ENCODE data around the gene PAPLN. TPM values are rescaled to one million over a fixed set of nuclear protein-coding genes. Genes with fewer than 3 reads are reported as not detected.

Gene PAPLN
- total RNA-seq, 2 experiments from 2014 or later, result 0.30 to 0.46 TPM

DNA sequence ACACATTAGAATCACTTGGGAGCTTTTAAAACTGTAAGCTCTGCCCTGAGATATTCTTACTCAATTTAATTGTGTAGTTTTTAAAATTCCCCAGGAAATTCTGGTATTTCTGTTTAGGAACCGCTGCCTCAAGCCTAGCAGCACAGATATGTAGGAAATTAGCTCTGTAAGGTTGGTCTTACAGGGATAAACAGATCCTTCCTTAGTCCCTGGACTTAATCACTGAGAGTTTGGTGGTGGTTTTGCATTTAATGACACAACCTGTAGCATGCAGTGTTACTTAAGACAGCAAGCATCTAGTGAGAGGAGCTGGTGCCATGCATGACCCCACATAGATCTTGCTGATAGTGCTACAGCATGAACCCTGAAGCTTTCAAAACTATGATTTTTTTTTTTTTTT is 19.9 kb upstream of the PAPLN start:
- no peak overlapping the region for H3K27ac Mint-ChIP-seq
- no peak overlapping the region for H3K4me3 Mint-ChIP-seq
- H3K36me3 Mint-ChIP-seq (ENCODE audit: low read depth), result peaks cover 60% of the 10 kb centered on the region
- no peaks in the 10 kb centered on the region for H3K27me3 Mint-ChIP-seq
- DNase-seq, result no peak
- CTCF ChIA-PET, result interaction anchor here (0.6 to 1.2 kb wide), 2 partner anchors 9 to 235 kb away, joined by 3 read pairs; no protein-coding TSS in a partner anchor
- H3K4me1 Mint-ChIP-seq, result peaks cover 10% of the 10 kb centered on the region
- POLR2A ChIA-PET, result no interaction called here
- no peaks in the 10 kb centered on the region for H3K9me3 Mint-ChIP-seq

DNA sequence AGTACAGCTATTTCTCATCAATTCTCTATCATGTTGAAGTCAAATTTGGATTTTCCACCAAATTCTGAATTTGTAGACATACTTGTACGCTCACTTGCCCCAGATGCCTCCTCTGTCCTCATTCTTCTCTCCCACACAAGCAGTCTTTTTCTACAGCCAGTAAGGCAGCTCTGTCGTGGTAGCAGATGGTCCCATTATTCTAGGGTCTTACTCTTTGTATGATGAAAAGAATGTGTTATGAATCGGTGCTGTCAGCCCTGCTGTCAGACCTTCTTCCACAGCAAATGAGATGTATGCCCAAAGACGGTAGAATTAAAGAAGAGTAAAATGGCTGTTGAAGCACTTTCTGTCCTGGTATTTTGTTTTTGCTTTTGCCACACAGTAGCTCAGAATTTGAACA is 17.2 kb upstream of the PAPLN start:
- Mint-ChIP-seq H3K27ac (no peak overlapping the region), H3K36me3 (ENCODE audit: low read depth) (peaks cover 51% of the 10 kb centered on the region), H3K27me3 (no peaks in the 10 kb centered on the region), H3K9me3 (no peaks in the 10 kb centered on the region), H3K4me1 (peaks cover 17% of the 10 kb centered on the region), H3K4me3 (no peak overlapping the region)
- CTCF ChIA-PET, result interaction anchor here (0.8 kb wide), 1 partner anchor 44 kb away, joined by 3 read pairs; no protein-coding TSS in a partner anchor
- DNase-seq, result no peak
- POLR2A ChIA-PET, result no interaction called here

DNA sequence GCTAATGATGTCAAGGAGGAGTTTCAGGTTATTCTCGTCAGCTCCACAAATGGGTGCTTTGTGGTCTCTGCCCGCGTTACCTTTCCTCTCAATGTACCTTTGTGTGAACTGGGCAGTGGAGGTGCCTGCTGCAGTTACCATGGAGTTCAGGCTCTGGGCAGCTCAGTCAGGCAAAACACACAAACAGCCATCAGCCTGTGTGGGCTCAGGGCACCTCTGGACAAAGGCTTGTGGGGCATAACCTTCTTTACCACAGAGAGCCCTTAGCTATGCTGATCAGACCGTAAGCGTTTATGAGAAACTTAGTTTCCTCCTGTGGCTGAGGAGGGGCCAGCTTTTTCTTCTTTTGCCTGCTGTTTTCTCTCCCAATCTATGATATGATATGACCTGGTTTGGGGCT is 16.7 kb upstream of the PAPLN start:
- Mint-ChIP-seq H3K4me3 (no peak overlapping the region), H3K4me1 (peaks cover 17% of the 10 kb centered on the region), H3K27ac (no peak overlapping the region), H3K36me3 (ENCODE audit: low read depth) (peaks cover 51% of the 10 kb centered on the region), H3K9me3 (no peaks in the 10 kb centered on the region), H3K27me3 (no peaks in the 10 kb centered on the region)
- CTCF ChIA-PET, result interaction anchor here (0.6 to 1.0 kb wide), 3 partner anchors 9 to 750 kb away, joined by 3 read pairs; no protein-coding TSS in a partner anchor
- POLR2A ChIA-PET, result no interaction called here
- DNase-seq, result no peak

DNA sequence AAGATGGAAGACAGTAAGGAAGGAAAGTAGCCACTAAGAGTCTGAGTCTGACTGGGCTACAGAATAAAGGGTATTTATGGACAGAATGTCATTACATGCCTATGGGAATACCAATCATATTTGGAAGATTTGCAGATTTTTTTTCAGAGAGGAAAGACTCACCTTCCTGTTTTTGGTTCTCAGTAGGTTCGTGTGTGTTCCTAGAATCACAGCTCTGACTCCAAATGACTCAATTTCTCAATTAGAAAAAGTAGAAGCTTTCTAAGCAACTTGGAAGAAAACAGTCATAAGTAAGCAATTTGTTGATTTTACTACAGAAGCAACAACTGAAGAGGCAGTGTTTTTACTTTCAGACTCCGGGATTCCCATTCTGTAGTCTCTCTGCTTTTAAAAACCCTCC is 15.4 kb upstream of the PAPLN start:
- ChIA-PET POLR2A (no interaction called here), CTCF (no interaction called here)
- no peak for DNase-seq
- no peaks in the 10 kb centered on the region for H3K9me3 Mint-ChIP-seq
- H3K27ac Mint-ChIP-seq, result no peak overlapping the region
- no peak overlapping the region for H3K4me3 Mint-ChIP-seq
- H3K36me3 Mint-ChIP-seq (ENCODE audit: low read depth), result peaks cover 51% of the 10 kb centered on the region
- peaks cover 17% of the 10 kb centered on the region for H3K4me1 Mint-ChIP-seq
- no peaks in the 10 kb centered on the region for H3K27me3 Mint-ChIP-seq

DNA sequence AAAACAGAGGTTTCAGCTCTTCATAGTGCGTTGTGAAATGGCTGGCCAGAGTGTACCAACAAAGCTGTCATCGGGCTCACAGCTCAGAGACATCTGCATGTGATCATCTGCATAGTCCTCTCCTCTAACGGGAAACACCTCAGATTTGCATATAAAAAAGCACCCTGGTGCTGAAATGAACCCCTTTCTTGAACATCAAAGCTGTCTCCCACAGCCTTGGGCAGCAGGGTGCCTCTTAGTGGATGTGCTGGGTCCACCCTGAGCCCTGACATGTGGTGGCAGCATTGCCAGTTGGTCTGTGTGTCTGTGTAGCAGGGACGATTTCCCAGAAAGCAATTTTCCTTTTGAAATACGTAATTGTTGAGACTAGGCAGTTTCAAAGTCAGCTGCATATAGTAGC is 14.3 kb upstream of the PAPLN start:
- Mint-ChIP-seq H3K4me1 (peaks cover 17% of the 10 kb centered on the region), H3K4me3 (no peak overlapping the region), H3K27ac (peak overlapping the region; percentile 33), H3K9me3 (no peaks in the 10 kb centered on the region), H3K36me3 (ENCODE audit: low read depth) (peaks cover 44% of the 10 kb centered on the region), H3K27me3 (no peaks in the 10 kb centered on the region)
- ChIA-PET POLR2A (no interaction called here), CTCF (interaction anchor here (1.0 to 1.1 kb wide), 2 partner anchors 20 to 56 kb away, joined by 3 read pairs; no protein-coding TSS in a partner anchor)
- no peak for DNase-seq

DNA sequence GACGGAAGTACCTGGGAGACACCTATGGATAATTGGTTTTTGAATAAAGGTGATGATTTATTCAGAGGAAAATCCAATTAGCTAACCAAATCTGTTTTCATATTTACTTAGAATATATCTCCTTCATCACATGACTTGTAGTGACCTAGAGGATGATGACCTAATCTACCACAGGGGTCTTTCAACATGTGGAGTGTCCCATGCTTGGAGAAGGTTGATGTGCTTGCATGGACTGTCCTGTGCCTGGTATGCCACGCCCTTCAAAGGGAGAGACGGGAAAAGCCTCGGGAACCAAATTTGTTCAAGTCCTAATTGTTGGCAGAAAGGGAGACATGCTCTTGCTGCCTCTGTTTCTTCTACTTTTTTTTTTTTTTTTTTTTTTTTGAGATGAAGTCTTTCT is 11.8 kb upstream of the PAPLN start:
- Mint-ChIP-seq H3K4me3 (no peak overlapping the region), H3K36me3 (ENCODE audit: low read depth) (peaks cover 26% of the 10 kb centered on the region), H3K9me3 (no peaks in the 10 kb centered on the region), H3K4me1 (peaks cover 17% of the 10 kb centered on the region), H3K27ac (no peak overlapping the region), H3K27me3 (no peaks in the 10 kb centered on the region)
- ChIA-PET CTCF (interaction anchor here (0.5 to 0.6 kb wide), 3 partner anchors 19 to 1662 kb away, joined by 3 to 4 read pairs (median 3); no protein-coding TSS in a partner anchor), POLR2A (no interaction called here)
- DNase-seq, result no peak

DNA sequence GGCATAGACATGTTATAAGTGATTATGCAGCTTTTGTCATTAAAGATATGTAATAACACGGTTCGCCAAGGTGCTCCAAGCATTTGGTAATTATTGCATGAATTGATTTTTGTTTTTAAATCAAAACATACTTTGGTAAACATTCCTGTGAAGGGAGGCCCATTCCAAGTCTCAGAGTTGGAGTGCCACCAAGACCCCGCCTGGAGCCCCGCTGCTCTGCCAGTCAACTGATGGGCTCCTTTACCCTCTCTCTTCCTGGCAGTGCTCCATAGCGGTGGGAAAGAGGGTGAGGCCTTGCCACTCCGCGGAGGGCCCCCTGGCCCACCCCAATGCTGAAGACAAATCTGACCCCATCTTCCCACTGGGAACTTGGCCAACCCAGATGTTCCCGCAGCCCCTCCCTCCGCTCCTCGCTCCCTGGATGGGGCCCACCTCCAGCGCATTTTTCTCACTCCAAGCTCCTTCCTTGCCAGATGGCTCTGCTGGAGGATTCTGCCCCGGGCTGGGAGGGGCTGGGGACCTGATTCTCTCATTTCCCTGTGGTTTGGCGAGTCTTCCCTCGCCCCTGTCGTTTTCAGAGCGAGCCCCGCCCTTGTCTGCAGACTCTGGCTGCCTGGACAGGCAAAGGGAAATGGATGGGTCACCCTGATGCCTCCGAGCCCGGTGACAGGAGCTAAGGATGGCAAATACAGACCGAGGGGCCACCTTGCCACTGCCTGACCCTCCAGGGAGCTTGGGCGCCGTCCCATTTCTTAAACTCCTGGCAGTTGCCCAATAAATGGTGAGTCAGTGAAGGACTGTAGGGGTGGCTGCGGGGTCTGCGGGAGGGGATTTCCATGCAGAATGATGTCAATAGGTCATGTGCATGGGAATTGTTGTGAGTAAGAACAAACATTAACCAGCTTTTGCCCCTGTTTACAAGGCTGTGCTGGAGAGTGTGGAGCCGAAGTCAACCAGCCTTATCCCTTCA is 9.2 kb upstream of the PAPLN start:
- Mint-ChIP-seq H3K4me1 (peaks cover under 1% of the 10 kb centered on the region), H3K9me3 (no peaks in the 10 kb centered on the region), H3K27ac (no peak overlapping the region), H3K27me3 (peaks cover 7% of the 10 kb centered on the region), H3K4me3 (no peak overlapping the region), H3K36me3 (ENCODE audit: low read depth) (peaks cover 5% of the 10 kb centered on the region)
- ChIA-PET CTCF (no interaction called here), POLR2A (interaction anchor here (0.6 kb wide), 1 partner anchor 126 kb away, joined by 8 read pairs; no protein-coding TSS in a partner anchor)
- DNase-seq, result no peak

DNA sequence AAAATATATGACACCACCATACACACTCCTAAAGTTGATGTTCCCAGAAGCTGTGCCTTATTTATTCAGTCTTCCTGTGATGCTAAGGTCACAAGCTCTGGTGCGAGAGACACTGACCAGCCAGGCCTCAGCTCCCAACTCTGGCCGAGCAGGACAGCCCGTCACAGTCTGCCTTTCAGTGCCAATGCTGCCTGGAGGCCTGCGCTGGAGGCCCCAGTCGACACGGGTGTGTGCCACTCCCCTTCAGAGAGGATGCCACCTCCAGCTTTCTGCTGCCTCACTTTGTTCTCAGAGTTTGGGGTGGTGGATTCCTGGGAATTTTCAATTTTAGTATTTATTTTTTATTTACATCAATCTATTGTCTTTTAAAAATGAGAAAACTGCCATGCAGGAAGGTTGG is 7.3 kb upstream of the PAPLN start:
- no peaks in the 10 kb centered on the region for H3K4me1 Mint-ChIP-seq
- DNase-seq, result no peak
- peaks cover 27% of the 10 kb centered on the region for H3K27me3 Mint-ChIP-seq
- POLR2A ChIA-PET, result no interaction called here
- no peaks in the 10 kb centered on the region for H3K9me3 Mint-ChIP-seq
- H3K4me3 Mint-ChIP-seq, result no peak overlapping the region
- CTCF ChIA-PET, result interaction anchor here (0.6 to 0.9 kb wide), 2 partner anchors 16 to 108 kb away, joined by 3 to 4 read pairs; no protein-coding TSS in a partner anchor
- H3K27ac Mint-ChIP-seq, result no peak overlapping the region
- H3K36me3 Mint-ChIP-seq (ENCODE audit: low read depth), result peaks cover 3% of the 10 kb centered on the region

DNA sequence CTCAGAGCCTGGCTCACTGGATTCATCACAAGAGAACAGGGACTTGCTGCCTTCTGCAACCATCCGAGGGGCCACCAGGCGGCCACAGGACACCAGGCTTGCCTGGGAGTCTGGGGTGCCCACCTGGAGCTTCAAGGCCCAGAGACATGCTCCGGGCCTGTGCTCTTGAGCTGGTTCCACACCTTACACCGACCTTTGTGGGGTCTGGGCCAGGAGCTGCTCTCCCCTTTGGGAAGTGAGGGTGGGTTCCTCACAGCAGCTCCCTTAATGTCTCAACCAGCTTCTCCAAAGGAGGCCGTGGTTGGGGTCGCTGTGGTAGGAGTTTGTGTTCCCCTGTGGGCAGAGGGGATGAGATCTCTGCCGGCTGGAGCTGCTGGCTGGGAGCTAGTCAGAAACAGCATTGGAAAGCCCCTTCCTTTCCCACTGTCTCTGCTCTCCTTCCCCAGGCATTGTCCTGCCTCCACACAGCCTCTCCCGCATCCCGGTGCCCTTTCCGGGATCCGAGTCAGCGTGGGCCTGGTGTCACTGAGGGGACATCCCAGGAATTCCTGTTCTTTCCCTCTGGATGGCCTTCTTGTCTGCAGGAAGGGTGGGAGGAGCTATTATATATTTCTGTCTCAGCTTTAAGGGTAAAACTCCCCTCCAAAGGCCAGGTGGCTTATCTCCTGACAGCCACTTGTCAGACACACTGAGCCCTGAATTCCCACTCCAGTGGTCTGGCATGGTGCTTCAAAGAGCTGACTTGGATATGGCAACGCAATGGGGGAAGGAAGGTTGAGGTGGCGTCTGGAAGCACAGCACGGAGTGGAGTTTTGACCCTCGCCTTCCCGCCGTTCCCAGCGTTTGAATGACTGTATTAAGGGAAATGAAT is 5.1 kb upstream of the PAPLN start:
- POLR2A ChIA-PET, result no interaction called here
- no peak for DNase-seq

DNA sequence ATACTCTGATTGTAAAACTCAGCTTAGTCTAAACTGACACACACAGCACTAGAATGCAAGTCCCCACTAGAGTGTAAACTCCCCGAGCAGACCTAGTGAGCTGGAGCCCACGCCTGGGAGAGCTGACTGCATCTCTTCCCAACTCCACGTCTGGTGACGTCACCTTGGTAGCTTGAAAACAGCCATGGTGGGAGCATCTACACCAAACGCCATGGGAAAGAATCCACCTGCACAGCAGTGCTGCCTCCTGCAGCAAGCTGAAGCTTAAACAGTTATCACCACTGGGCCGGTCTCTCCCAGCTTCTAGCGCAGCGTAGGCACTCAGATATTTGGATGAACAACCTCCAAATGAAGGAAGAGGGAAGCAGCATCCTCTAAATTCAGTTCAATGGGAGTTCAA is 4.3 kb upstream of the PAPLN start:
- DNase-seq, result no peak

More for the DNA sequence above, 5.1 kb upstream of the PAPLN start:
- Mint-ChIP-seq H3K27me3 (peaks cover 48% of the 10 kb centered on the region), H3K27ac (no peak overlapping the region), H3K9me3 (no peaks in the 10 kb centered on the region), H3K4me3 (no peak overlapping the region), H3K36me3 (ENCODE audit: low read depth) (peaks cover 2% of the 10 kb centered on the region), H3K4me1 (peaks cover 7% of the 10 kb centered on the region)
- CTCF ChIA-PET, result interaction anchor here (0.7 to 2.0 kb wide), 4 partner anchors 9 to 237 kb away, joined by 3 to 8 read pairs (median 4); no protein-coding TSS in a partner anchor

DNA sequence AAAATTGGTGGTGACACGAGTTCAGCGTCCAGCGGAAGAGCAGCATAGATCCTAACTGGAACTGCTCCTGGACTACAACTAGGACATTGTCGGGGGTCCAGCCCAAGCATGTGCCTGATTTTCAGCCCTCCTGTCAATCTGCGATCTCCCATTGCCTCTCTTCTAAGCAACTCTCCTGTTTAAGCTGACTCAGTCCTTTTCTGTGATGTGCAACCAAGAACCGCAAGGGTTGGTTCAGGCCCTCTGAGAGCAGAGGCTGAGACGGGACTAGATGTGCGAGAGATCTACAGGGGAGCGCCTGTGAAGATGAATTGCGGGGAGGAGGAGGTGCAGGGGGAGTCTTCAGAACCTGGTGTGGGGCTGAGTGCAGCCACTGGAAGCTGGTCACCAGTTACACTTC is 3.7 kb upstream of the PAPLN start:
- Mint-ChIP-seq H3K4me1 (peaks cover 11% of the 10 kb centered on the region), H3K36me3 (ENCODE audit: low read depth) (peaks cover 2% of the 10 kb centered on the region), H3K9me3 (no peaks in the 10 kb centered on the region), H3K27me3 (peaks cover 53% of the 10 kb centered on the region), H3K27ac (no peak overlapping the region), H3K4me3 (no peak overlapping the region)
- ChIA-PET POLR2A (no interaction called here), CTCF (no interaction called here)
- DNase-seq, result no peak

More for the DNA sequence above, 4.3 kb upstream of the PAPLN start:
- peaks cover 49% of the 10 kb centered on the region for H3K27me3 Mint-ChIP-seq
- ChIA-PET POLR2A (no interaction called here), CTCF (interaction anchor here (0.9 to 2.0 kb wide), 3 partner anchors 9 to 236 kb away, joined by 3 to 8 read pairs (median 3); no protein-coding TSS in a partner anchor)
- peaks cover 2% of the 10 kb centered on the region for H3K36me3 Mint-ChIP-seq (ENCODE audit: low read depth)
- H3K27ac Mint-ChIP-seq, result no peak overlapping the region
- no peaks in the 10 kb centered on the region for H3K9me3 Mint-ChIP-seq
- H3K4me1 Mint-ChIP-seq, result peaks cover 7% of the 10 kb centered on the region
- no peak overlapping the region for H3K4me3 Mint-ChIP-seq

DNA sequence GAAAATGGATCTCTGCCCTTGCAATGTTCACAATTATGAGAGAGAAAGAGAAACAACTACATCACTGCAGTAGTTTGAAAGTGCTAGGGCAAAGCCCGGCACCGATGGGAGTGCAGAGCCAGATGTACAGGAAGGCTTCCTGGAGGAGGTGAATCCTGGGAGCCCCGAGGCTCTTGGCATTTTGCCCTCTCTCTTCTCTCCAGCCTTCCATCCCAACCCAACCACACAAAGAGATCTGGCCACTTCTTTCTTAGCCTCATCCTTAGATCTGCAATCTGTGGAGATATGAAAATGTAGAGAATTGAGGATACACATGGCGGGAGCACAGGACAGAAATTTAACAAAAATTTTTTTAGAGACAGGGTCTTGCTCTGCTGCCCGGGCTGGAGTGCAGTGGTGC is 3.3 kb upstream of the PAPLN start:
- H3K27me3 Mint-ChIP-seq, result peaks cover 57% of the 10 kb centered on the region
- no peak for DNase-seq
- no peak overlapping the region for H3K4me3 Mint-ChIP-seq
- peaks cover 11% of the 10 kb centered on the region for H3K4me1 Mint-ChIP-seq
- CTCF ChIA-PET, result no interaction called here
- peaks cover 2% of the 10 kb centered on the region for H3K36me3 Mint-ChIP-seq (ENCODE audit: low read depth)
- no peak overlapping the region for H3K27ac Mint-ChIP-seq
- no peaks in the 10 kb centered on the region for H3K9me3 Mint-ChIP-seq
- POLR2A ChIA-PET, result no interaction called here

Data from activated CD4-positive, alpha-beta T cell treated with anti-CD3 and anti-CD28 coated beads, Interleukin-2, amount 10 ng/mL, durations not matched to agents 7 days and 5 days (primary cell).